Measurements from ENCODE around the gene TMEM183A. TPM values are rescaled to one million over a fixed set of nuclear protein-coding genes. Genes with fewer than 3 reads are reported as not detected.
A peak's percentile ranks its signal among the peaks of the same experiment; 100 is the strongest.

The TMEM183A gene
- total and polyA plus RNA-seq, 4 donors, result 29.4 to 63.9 (median 51.7) TPM

DNA sequence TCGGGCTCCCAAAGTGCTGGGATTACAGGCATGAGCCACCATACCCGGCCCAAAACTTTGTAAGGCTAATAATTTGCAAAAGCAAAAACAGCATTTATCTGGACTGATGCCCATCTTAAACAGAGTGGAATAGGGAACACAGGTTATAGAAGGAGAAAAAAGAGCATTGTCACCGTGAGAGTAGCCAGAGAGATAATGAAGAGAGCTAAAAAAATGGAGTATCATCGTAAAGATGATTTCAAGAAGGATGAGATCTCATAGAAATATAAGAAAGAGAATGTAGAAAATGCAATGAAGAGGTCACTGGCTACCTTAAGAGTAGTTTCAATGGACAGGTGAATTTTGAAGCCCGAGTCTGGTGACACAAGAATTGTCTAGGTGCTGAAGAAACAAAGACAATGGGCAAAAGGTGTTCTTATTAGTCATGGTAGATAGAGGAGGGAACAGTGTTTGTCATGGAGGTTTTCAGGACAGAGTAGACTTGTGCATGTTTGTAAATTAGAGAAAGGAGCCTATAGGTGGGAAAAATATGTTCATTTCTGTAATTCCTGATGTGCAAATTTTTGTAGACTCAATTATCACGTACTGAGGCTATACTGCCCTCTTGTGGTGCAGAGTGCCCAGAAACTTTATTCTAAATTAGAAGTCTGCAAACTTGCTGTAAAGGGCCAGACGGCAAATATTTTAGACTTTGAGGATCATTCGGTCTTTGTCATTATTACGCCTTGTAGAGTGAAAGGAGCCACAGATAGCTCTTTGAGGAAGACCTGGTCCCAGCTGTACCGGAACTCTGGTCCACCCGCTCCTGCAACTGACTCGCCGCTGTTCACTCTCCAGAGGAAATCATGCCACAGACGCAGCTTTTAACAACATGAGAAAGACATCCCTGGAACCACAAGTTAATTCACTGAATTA lies 8.1 kb upstream of the TMEM183A start:
- no peaks in the 10 kb centered on the region for H3K9me3 ChIP-seq (ENCODE audit: control insufficient read depth in 4 of 4, insufficient read depth in 3 of 4, low read length in 3 of 4)
- no peaks in the 10 kb centered on the region for H3K4me1 ChIP-seq (ENCODE audit: control insufficient read depth in 5 of 5, insufficient read depth in 5 of 5, low read length in 5 of 5)
- no peak overlapping the region for H3K9ac ChIP-seq (ENCODE audit: insufficient read depth in 1 of 2, low read length in 2 of 2)
- H3K27ac ChIP-seq (ENCODE audit: low read depth in 1 of 2, low read length in 1 of 2), result no peak overlapping the region
- ATAC-seq (ENCODE audit: insufficient read depth, low FRiP score), result no peak
- no peaks in the 10 kb centered on the region for H3K36me3 ChIP-seq (ENCODE audit: control insufficient read depth in 4 of 4, insufficient read depth in 4 of 4, low read length in 4 of 4)
- H3K27me3 ChIP-seq (ENCODE audit: control insufficient read depth in 3 of 3, insufficient read depth in 3 of 3, low read length in 2 of 3), result peaks cover 0 to 17% (median 0%) of the 10 kb centered on the region in 3 donors
- H3K4me3 ChIP-seq, result no peak overlapping the region
- DNase-seq, result peak; percentile 43 to 66 (median 65)
- WGBS, 2 donors, result 36 to 41% methylated on average over 14 of the region's 14 CpGs
- TF ChIP-seq, protein P1, sequence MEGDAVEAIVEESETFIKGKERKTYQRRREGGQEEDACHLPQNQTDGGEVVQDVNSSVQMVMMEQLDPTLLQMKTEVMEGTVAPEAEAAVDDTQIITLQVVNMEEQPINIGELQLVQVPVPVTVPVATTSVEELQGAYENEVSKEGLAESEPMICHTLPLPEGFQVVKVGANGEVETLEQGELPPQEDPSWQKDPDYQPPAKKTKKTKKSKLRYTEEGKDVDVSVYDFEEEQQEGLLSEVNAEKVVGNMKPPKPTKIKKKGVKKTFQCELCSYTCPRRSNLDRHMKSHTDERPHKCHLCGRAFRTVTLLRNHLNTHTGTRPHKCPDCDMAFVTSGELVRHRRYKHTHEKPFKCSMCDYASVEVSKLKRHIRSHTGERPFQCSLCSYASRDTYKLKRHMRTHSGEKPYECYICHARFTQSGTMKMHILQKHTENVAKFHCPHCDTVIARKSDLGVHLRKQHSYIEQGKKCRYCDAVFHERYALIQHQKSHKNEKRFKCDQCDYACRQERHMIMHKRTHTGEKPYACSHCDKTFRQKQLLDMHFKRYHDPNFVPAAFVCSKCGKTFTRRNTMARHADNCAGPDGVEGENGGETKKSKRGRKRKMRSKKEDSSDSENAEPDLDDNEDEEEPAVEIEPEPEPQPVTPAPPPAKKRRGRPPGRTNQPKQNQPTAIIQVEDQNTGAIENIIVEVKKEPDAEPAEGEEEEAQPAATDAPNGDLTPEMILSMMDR (IDR thresholded peaks at IDR 0.05; ENCODE audit: control extremely low read depth, extremely low read depth), result peak; percentile 76

DNA sequence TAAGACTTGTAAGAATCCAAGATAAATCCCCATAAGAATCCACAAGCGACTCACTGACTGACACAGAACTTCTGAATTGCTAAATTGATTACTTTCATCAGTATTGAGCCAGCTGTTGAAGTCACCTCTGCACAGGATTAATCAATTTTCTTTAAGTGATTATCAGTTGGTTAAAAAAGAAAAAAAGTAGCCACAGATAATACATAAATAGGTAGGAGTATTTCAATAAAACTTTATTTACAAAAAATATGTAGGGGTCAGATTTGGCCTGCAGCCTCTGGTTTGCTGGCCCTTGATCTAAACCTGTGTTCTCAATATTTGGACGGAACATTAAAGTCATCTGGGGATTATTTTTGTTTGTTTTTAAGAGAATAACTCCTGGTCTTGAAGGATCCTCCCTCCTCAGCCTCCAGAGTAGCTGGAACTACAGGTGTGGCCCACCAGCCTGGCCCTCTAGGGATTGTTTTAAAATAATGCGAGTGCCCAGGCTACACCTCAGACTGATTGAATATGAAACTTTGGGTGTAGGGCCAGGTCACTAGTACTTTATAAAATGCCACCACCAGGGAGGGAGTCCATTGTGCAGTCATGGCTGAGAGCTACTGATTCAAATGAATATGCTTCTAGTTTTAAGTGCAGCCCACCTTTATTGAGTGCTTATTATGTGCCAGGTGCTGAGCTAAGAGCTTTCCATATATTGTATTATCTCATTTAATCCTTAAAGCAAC lies 6.8 kb upstream of the TMEM183A start:
- TF ChIP-seq, protein P1 (IDR thresholded peaks at IDR 0.05; ENCODE audit: control extremely low read depth, extremely low read depth), result no peak

DNA sequence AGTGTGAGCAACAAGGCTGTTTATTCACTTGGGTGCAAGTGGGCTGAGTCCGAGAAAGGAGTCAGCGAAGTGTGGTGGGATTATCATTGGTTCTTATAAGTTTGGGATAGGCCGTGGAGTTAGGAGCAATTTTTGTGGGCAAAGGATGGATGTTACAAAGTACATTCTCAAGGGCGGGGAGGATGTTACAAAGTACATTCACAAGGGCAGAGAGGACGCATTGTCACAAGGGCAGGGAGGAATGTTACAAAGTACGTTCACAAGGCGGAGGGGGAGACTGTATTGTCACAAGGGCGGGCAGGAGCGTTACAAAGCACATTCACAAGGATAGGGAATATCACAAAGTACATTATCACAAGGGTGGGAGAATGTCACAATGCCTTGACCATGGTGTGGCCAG lies 5.2 kb upstream of the TMEM183A start:
- peaks cover 0 to 9% (median 0%) of the 10 kb centered on the region in 3 donors for H3K27me3 ChIP-seq (ENCODE audit: control insufficient read depth in 3 of 3, insufficient read depth in 3 of 3, low read length in 2 of 3)
- H3K4me1 ChIP-seq (ENCODE audit: control insufficient read depth in 5 of 5, insufficient read depth in 5 of 5, low read length in 5 of 5), result no peaks in the 10 kb centered on the region
- DNase-seq (no peak), ATAC-seq (ENCODE audit: insufficient read depth, low FRiP score) (no peak)
- H3K9me3 ChIP-seq (ENCODE audit: control insufficient read depth in 4 of 4, insufficient read depth in 3 of 4, low read length in 3 of 4), result no peaks in the 10 kb centered on the region
- 78 to 94% methylated on average over 9 of the region's 9 CpGs for WGBS, 2 donors
- H3K36me3 ChIP-seq (ENCODE audit: control insufficient read depth in 4 of 4, insufficient read depth in 4 of 4, low read length in 4 of 4), result no peaks in the 10 kb centered on the region
- no peak overlapping the region for H3K9ac ChIP-seq (ENCODE audit: insufficient read depth in 1 of 2, low read length in 2 of 2)
- no peak overlapping the region for H3K4me3 ChIP-seq
- H3K27ac ChIP-seq (ENCODE audit: low read depth in 1 of 2, low read length in 1 of 2), result no peak overlapping the region
- TF ChIP-seq, protein P1 (IDR thresholded peaks at IDR 0.05; ENCODE audit: control extremely low read depth, extremely low read depth), result no peak

More for the DNA sequence above, 6.8 kb upstream of the TMEM183A start:
- H3K9me3 ChIP-seq (ENCODE audit: control insufficient read depth in 4 of 4, insufficient read depth in 3 of 4, low read length in 3 of 4), result no peaks in the 10 kb centered on the region
- H3K27ac ChIP-seq (ENCODE audit: low read depth in 1 of 2, low read length in 1 of 2), result no peak overlapping the region
- H3K36me3 ChIP-seq (ENCODE audit: control insufficient read depth in 4 of 4, insufficient read depth in 4 of 4, low read length in 4 of 4), result no peaks in the 10 kb centered on the region
- no peak overlapping the region for H3K9ac ChIP-seq (ENCODE audit: insufficient read depth in 1 of 2, low read length in 2 of 2)
- no peaks in the 10 kb centered on the region for H3K4me1 ChIP-seq (ENCODE audit: control insufficient read depth in 5 of 5, insufficient read depth in 5 of 5, low read length in 5 of 5)
- 84 to 92% methylated on average over 3 of the region's 3 CpGs for WGBS, 2 donors
- ATAC-seq (ENCODE audit: insufficient read depth, low FRiP score), result no peak
- peaks cover 0 to 13% (median 0%) of the 10 kb centered on the region in 3 donors for H3K27me3 ChIP-seq (ENCODE audit: control insufficient read depth in 3 of 3, insufficient read depth in 3 of 3, low read length in 2 of 3)
- no peak overlapping the region for H3K4me3 ChIP-seq
- DNase-seq, result no peak
